ENCODE measurements around the gene KDSR. TPM values are rescaled to one million over a fixed set of nuclear protein-coding genes. Genes with fewer than 3 reads are reported as not detected.
A peak's percentile ranks its signal among the peaks of the same experiment; 100 is the strongest.

KDSR gene
- total and polyA plus RNA-seq, 9 of the 15 experiments (the other 6 are each of a cell fraction or from before 2014, with no cell fraction given): 4.0 to 24.7 (median 12.4) TPM

DNA sequence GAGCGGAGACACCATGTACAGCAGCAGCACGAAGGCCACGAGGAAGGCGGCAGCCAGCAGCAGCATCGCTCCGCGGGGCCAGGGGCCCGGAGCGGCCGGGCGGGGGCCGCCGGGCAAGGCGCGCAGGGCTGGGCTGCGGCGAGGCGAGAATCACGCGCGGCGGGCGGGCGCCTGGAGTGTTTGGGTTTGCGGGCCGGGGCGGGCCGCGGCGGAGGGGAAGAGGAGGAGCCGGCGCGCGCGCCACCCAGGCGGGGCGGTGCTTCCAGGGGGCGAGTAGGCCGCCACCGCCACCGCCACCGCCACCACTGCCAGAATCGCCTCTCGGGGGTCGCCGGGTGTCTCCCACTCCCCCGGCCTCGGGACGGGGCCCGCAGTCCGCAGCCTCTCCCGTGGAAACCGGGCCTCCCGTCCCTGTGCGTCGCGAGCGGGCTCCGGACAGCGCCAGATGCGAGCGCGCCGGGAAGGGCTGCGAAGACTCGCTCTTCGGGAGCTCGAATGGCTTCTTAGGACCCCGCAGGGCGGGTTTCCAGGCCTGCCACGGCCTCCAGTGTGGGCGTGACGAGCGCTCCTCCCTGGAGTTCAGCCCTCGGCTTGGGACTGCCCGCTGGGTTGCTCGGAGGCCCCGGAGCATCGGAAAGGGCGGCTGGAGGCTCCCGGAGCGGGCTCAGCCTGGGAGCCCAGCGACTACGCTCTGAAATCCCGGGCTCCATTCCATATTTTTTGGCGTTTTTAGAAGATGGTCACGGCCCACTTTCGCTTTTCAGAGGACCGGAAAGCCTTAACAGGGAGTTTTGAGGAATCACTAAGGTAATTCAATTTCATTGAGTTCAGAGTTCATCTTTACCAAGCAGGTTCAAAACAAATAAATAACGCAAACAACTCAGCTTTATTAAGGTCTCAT is at the start of gene KDSR (continued):
- TF ChIP-seq, protein P1, sequence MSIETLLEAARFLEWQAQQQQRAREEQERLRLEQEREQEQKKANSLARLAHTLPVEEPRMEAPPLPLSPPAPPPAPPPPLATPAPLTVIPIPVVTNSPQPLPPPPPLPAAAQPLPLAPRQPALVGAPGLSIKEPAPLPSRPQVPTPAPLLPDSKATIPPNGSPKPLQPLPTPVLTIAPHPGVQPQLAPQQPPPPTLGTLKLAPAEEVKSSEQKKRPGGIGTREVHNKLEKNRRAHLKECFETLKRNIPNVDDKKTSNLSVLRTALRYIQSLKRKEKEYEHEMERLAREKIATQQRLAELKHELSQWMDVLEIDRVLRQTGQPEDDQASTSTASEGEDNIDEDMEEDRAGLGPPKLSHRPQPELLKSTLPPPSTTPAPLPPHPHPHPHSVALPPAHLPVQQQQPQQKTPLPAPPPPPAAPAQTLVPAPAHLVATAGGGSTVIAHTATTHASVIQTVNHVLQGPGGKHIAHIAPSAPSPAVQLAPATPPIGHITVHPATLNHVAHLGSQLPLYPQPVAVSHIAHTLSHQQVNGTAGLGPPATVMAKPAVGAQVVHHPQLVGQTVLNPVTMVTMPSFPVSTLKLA (conservative IDR thresholded peaks at IDR 0.05): peak; percentile 46 to 58; a peak in 3 of 4 replicates
- TF ChIP-seq MCM5 (IDR thresholded peaks at IDR 0.05; ENCODE audit: low read depth) (no peak), ID3 (CRISPR knock-in tag; IDR thresholded peaks at IDR 0.05) (no peak), ID3 (tag; IDR thresholded peaks at IDR 0.05) (0 out of 2 replicates have a peak, but pooled peaks have one; percentile 36), TBL1XR1 (IDR thresholded peaks at IDR 0.05; ENCODE audit: low read length in 2 of 2) (no peak), SP2 (IDR thresholded peaks at IDR 0.05; ENCODE audit: extremely low read depth, low read depth, low read length, poor library complexity, severe bottlenecking) (no peak), NELFE (IDR thresholded peaks at IDR 0.05; ENCODE audit: insufficient read depth, insufficient read length) (no peak), STAG1 (CRISPR knock-in tag; IDR thresholded peaks at IDR 0.05; ENCODE audit: borderline replicate concordance) (no peak), KLF1 (tag; IDR thresholded peaks at IDR 0.05) (no peak), NR2C1 (IDR thresholded peaks at IDR 0.05) (no peak; the same call in 1 of the 2 replicates), NR2C1 (tag; IDR thresholded peaks at IDR 0.05) (peak; percentile 74; the same call in 1 of the 2 replicates), RNF2 (IDR thresholded peaks at IDR 0.05) (peak; percentile 82), SUPT5H (IDR thresholded peaks at IDR 0.05) (peak; percentile 91), RCOR1 (IDR thresholded peaks at IDR 0.05; ENCODE audit: borderline replicate concordance in 1 of 2, low read depth in 2 of 2, low read length in 2 of 2) (0 out of 4 replicates have a peak, but pooled peaks of 1 of the 2 experiments have one; percentile 4), CBFA2T3 (IDR thresholded peaks at IDR 0.05) (no peak), MXD1 (CRISPR knock-in tag; IDR thresholded peaks at IDR 0.05; ENCODE audit: borderline replicate concordance, poor library complexity, severe bottlenecking) (no peak), PCBP1 (IDR thresholded peaks at IDR 0.05; ENCODE audit: low read depth, low read length, poor library complexity, severe bottlenecking) (no peak), POLR3G (IDR thresholded peaks at IDR 0.05; ENCODE audit: extremely low read depth, insufficient read length, insufficient replicate concordance) (no peak), C11orf30 (IDR thresholded peaks at IDR 0.05; ENCODE audit: low read depth) (no peak), ETV6 (IDR thresholded peaks at IDR 0.05; ENCODE audit: borderline replicate concordance in 1 of 2, low read depth in 2 of 2, low read length in 1 of 2) (no peak), ETV6 (CRISPR knock-in tag; IDR thresholded peaks at IDR 0.05; ENCODE audit: borderline replicate concordance) (no peak)
- TF ChIP-seq, protein P2, sequence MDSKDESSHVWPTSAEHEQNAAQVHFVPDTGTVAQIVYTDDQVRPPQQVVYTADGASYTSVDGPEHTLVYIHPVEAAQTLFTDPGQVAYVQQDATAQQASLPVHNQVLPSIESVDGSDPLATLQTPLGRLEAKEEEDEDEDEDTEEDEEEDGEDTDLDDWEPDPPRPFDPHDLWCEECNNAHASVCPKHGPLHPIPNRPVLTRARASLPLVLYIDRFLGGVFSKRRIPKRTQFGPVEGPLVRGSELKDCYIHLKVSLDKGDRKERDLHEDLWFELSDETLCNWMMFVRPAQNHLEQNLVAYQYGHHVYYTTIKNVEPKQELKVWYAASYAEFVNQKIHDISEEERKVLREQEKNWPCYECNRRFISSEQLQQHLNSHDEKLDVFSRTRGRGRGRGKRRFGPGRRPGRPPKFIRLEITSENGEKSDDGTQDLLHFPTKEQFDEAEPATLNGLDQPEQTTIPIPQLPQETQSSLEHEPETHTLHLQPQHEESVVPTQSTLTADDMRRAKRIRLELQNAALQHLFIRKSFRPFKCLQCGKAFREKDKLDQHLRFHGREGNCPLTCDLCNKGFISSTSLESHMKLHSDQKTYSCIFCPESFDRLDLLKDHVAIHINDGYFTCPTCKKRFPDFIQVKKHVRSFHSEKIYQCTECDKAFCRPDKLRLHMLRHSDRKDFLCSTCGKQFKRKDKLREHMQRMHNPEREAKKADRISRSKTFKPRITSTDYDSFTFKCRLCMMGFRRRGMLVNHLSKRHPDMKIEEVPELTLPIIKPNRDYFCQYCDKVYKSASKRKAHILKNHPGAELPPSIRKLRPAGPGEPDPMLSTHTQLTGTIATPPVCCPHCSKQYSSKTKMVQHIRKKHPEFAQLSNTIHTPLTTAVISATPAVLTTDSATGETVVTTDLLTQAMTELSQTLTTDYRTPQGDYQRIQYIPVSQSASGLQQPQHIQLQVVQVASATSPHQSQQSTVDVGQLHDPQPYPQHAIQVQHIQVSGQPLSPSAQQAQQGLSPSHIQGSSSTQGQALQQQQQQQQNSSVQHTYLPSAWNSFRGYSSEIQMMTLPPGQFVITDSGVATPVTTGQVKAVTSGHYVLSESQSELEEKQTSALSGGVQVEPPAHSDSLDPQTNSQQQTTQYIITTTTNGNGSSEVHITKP (IDR thresholded peaks at IDR 0.05; ENCODE audit: partially characterized antibody): peak; percentile 43
